Body of pancreas (tissue), 4 donors: Measurements from ENCODE around the gene IGIP.

Source experiments
- CTCF ChIP-seq, 7 experiments: fragments of 450-650 bp in 4 of 7; fragments of 200-600 bp in 3 of 7; sonication (generic) in 3 of 7; IDR thresholded peaks; one replicate each; pipeline ENCODE4 v1.5.1; 2016 to 2019; ENCODE audit warnings: antibody characterized with exemption in 7 of 7
- POLR2A ChIP-seq, 3 donors: fragments of 450-650 bp; IDR thresholded peaks; one replicate each; pipeline ENCODE4 v1.6.1; 2016; ENCODE audit warnings: antibody characterized with exemption in 3 of 3, mild to moderate bottlenecking in 2 of 3

DNA sequence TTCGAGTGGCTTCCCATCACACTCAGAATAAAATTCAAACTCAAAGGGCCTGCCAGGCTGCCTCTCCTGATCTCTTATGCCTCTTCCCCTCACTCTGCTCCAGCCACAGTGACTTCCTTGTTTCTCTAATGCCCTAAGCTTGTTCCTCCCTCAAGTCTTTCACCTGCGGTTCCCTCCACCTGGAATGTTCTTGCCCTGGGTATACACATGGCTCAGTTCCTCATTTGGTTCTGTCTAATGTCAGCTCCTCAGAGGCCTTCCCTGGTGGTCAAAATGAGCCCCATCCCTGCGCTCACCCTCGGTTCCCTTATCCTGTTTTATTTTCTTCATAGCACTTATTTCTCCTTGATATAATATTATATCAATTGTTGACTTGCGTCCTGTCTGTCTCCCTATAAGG is 36.5 kb downstream of the IGIP start:
- TF ChIP-seq CTCF (IDR thresholded peaks at IDR 0.05) = no peak
- no peak for TF ChIP-seq POLR2A (IDR thresholded peaks at IDR 0.05)
